ENCODE data around the gene SH3RF3.

The SH3RF3 gene

DNA sequence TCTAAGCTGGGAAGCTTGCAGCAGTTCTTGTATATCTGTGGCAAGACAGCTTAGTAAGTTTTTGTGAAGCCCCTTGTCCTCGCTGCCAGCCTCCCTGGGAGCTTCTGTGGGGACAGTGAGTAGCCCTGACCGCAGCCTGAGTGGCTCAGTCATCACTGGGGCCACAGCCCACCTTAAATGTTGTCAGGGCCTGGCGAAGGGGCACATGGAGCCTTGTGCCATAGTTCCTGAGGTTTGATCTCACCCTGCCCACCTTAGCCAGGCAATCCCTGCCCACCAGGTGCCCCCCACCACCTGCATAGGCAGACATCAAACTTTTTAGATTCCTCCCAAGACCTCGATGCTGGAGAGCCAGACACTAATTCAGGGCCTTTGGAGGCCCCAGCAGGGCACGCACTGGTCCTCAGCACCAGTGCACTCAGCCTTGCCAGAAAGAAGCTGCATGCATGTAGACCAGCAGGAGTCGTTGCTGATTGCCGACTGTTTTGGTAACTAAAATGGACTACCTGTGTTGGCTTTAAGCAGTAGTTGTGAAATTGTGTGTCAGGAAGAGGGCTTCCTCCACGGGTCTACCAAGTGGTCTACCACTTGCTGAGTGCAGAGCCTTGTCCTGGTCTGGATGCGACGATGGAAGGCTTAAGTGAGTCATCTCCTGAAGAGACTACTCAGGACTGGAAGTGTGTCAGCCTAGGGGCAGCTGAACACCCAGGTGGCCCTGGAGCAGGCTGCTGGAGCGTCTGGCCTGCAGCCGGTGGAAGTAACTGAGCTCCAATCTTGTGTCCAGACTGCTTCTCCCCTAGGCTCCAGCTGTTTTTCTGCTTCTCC, 251.7 kb downstream of the SH3RF3 start:
- TF ChIP-seq, protein P1, sequence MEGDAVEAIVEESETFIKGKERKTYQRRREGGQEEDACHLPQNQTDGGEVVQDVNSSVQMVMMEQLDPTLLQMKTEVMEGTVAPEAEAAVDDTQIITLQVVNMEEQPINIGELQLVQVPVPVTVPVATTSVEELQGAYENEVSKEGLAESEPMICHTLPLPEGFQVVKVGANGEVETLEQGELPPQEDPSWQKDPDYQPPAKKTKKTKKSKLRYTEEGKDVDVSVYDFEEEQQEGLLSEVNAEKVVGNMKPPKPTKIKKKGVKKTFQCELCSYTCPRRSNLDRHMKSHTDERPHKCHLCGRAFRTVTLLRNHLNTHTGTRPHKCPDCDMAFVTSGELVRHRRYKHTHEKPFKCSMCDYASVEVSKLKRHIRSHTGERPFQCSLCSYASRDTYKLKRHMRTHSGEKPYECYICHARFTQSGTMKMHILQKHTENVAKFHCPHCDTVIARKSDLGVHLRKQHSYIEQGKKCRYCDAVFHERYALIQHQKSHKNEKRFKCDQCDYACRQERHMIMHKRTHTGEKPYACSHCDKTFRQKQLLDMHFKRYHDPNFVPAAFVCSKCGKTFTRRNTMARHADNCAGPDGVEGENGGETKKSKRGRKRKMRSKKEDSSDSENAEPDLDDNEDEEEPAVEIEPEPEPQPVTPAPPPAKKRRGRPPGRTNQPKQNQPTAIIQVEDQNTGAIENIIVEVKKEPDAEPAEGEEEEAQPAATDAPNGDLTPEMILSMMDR (IDR thresholded peaks at IDR 0.05; ENCODE audit: low read depth, low read length, missing control alignments) = no peak
- DNase-seq (ENCODE audit: low read depth) = no peak
- no peak overlapping the region for H3K4me3 ChIP-seq (ENCODE audit: low read depth, low read length)

DNA sequence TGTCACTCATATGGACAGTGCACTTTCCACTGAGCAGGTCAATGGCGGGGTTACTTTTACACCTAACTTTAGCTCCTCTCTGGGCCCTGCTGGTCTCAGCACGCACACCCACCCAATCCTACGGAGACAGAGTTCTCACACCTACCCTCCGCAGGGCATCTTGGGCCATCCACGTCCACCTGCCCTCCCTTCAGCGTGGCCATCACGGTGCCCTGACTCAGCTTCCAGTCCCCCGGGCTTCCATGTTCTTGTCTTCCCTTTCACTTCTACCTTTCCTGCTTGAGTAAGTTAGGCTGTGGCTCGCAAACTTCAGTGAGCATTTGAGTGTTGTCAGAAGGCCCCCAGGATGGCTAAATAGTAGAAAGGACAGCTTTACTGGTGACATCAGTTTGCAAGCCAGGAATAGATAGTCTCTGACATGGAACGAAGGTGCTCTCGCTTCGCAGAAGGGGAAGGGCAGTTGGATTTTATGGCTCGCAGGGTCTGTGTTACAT, 252.4 kb downstream of the SH3RF3 start:
- H3K4me3 ChIP-seq (ENCODE audit: low read depth, low read length) = no peak overlapping the region
- TF ChIP-seq, protein P1 (IDR thresholded peaks at IDR 0.05; ENCODE audit: low read depth, low read length, missing control alignments) = no peak
- DNase-seq (ENCODE audit: low read depth) = no peak

DNA sequence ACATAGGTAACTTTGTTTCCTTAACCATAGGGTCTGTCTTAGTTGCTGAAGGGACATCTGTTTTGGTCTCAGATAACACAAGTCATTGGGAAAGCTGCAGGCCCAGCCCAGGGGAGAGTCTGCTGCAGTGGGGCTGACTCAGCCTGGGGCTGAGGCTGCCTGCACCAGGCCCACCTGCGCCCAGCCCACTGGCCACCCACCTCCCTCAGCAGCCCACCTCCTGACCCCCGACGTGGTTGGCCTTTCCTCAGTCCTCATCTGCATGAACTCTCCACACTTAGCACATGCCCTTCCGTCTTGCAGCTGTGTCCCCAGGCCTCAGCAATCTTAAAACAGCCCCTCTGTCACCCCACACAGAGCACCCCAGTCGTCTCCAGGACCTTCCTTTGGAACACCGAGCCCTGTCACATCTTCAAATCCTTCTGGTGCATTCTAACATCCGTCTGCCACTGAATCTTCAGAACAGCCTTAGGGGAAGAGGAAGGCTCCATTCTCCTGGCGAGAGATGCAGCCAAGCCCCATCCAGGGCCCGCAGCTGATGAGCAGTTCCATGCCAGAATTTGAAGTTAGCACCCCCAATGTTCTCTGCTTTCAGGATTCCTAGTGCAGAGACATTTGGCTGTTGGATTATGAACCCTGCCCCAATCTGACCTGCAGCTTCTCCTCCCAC, 253.4 kb downstream of the SH3RF3 start:
- H3K4me3 ChIP-seq (ENCODE audit: low read depth, low read length) = no peak overlapping the region
- no peak for DNase-seq (ENCODE audit: low read depth)
- TF ChIP-seq, protein P1 (IDR thresholded peaks at IDR 0.05; ENCODE audit: low read depth, low read length, missing control alignments) = no peak

DNA sequence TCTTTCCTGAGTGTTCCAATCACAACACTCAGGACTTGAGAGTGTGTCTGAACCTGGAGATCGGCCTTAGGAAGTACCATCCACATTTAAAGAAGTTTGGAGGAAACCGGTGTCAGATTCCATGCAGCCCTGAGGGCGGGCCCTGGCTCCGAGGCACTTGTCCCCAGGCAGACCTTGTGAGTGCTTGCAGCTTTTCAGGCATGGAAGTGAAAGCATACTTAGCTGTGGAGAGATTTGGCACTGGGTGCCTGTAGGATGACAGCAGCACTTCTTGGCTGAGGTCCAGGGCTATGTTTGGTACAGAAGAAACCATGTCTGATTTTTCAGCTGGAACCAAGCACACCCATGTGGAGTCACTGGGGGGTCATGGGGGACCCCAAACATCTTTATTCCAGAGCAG, 253.9 kb downstream of the SH3RF3 start:
- TF ChIP-seq, protein P1 (IDR thresholded peaks at IDR 0.05; ENCODE audit: low read depth, low read length, missing control alignments) = no peak
- no peak overlapping the region for H3K4me3 ChIP-seq (ENCODE audit: low read depth, low read length)
- DNase-seq (ENCODE audit: low read depth) = no peak

DNA sequence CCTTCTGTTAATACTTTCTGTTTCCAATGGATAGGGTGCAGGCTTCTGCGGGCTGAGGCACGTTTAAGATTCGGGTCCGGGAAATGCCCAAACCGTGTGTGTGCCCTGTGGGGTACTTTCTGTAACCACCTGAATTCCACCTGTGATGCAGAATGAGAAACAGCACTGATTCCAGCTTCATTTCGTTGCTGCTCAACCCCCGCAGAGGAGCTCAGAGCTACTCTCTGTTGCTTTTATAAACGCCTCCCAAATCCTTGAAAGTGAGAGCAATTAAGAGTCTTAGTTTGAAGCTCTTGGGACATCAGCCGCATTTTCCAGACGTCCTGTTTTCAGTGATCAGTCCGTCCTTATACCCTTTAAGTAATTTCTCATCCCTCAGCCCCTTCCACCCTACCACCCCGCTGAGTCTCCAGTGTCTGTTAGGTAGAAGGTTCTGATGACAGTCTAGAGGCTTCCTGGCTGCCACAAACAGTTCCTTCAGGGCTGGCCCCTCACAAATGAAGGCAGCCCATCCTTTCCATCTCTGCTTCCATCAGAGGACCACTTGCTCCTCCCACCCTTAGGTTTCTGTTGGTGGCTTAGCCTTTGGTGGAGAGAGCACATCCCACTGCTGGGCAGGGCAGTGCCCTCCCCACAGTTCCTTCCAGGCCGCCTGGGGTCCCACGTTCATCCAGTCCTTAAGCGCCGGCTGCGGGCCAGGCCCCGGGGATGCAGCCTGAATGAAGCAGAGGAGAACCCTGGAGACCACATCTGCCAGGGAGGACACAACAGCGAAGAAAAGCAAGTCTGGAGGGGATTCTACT, 254.7 kb downstream of the SH3RF3 start:
- DNase-seq (ENCODE audit: low read depth) = no peak
- TF ChIP-seq, protein P1 (IDR thresholded peaks at IDR 0.05; ENCODE audit: low read depth, low read length, missing control alignments) = no peak
- no peak overlapping the region for H3K4me3 ChIP-seq (ENCODE audit: low read depth, low read length)

DNA sequence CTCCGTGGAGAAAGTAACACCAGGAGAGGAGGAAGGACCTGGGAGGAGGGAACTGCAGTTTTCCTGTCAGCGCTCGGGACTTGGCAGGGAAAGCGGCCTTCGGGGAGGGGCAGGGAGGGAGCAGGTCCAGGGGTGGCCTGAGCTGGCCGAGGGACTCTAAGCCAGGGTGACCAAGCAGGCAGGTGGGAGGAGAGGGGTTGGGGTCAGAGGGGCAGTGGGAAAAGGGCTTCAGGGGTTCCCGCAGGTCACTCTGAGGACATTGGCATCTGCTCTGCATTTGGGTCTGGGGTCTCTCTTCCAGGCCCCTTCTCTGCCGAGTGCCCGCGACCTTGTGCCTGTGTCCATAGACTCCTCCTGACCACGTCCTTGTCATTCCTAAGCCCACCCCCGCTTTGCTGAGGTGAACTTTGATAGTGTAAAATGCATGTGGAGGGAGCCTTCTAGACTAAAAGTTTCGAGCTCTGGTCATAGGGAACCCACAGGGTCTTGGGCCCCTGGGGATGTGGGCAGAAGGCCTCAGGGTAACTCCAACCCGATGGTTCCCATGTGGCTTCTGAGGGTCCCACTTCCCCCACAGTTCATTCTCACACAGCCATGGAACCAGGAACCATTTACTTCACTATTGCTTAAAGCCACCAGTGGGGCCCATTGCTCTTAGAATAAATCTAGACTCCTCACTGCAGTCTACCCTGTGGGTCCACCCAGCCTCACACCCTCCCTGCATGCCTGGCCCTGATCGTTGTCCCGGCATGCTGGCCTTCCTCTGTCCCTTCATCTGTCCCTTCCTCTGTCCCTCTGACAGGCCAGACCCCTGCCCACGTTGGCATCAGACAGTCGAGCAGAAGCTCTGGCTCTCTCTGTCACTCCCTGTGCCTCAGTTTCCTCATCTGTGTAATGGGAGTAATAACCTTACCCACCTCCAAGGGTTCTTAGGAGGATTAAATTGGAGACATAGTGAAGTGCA, 255.6 kb downstream of the SH3RF3 start:
- no peak overlapping the region for H3K4me3 ChIP-seq (ENCODE audit: low read depth, low read length)
- TF ChIP-seq, protein P1 (IDR thresholded peaks at IDR 0.05; ENCODE audit: low read depth, low read length, missing control alignments) = no peak
- DNase-seq (ENCODE audit: low read depth) = no peak
